B cell (primary cell): ENCODE results near the gene KIF16B. TPM values are rescaled to one million over a fixed set of nuclear protein-coding genes. Genes with fewer than 3 reads are reported as not detected.

Experiments
- ATAC-seq: fragments of 200-7000 bp; cut with Tn5 transposase; one replicate; pipeline ENCODE4 v1.10.0; 2021; ENCODE audit warnings: low read depth, mild to moderate bottlenecking, moderate number of reproducible peaks, moderate library complexity
- CTCF ChIA-PET: fragments of 350-600 bp; sonication (Branson Sonifier 250); formaldehyde crosslinking; loops from one replicate; lab custom pipeline; 2021; ENCODE audit warnings: antibody characterized with exemption, inconsistent platforms; lab: Charles Lee
- POLR2A ChIA-PET: fragments of 350-600 bp; sonication (Branson Sonifier 250); formaldehyde crosslinking; loops from one replicate; lab custom pipeline; 2021; ENCODE audit warnings: antibody characterized with exemption; lab: Charles Lee
- DNase-seq: peaks from one replicate; pipeline ENCODE4 v3.0.0; 2013
- H2AFZ ChIP-seq: 2 replicates; pipeline ENCODE4 v1.6.1; 2012; ENCODE audit warnings: mild to moderate bottlenecking, low read depth, low read length; ENCODE audit not compliant: insufficient read depth, poor library complexity, severe bottlenecking
- H3K27ac ChIP-seq, 2 donors: 1 replicate in 1 of 2; 2 replicates in 1 of 2; pipeline ENCODE4 v1.5.1; 2012 to 2013; ENCODE audit warnings: low read length in 2 of 2, mild to moderate bottlenecking in 2 of 2, moderate library complexity in 1 of 2
- H3K27me3 ChIP-seq, 4 experiments: fragments of 200-600 bp in 1 of 4; sonication (generic) in 1 of 4; replicated peaks in 1 of 4; 1 replicate in 2 of 4; 2 replicates in 2 of 4; pipeline versions ENCODE4 v1.6.1 to v1.7.0; 2013 to 2016; ENCODE audit warnings: low read length in 3 of 4, mild to moderate bottlenecking in 2 of 4, mixed read lengths in 1 of 4, moderate library complexity in 1 of 4; ENCODE audit not compliant: insufficient read depth in 4 of 4, control insufficient read depth in 3 of 4; ENCODE audit errors: control extremely low read depth in 1 of 4
- H3K36me3 ChIP-seq, 2 experiments: replicated peaks in 1 of 2; 1 replicate in 1 of 2; 2 replicates in 1 of 2; pipeline versions ENCODE4 v1.6.1 to v1.7.1; 2013; ENCODE audit warnings: low read length in 1 of 2; ENCODE audit not compliant: insufficient read depth in 2 of 2, control insufficient read depth in 1 of 2; ENCODE audit errors: control extremely low read depth in 1 of 2, extremely low read depth in 1 of 2
- H3K4me1 ChIP-seq, 2 donors: fragments of 200-600 bp in 1 of 2; sonication (generic) in 1 of 2; 1 replicate in 1 of 2; 2 replicates in 1 of 2; pipeline versions ENCODE4 v1.5.1 to v1.6.1; 2013 to 2017; ENCODE audit warnings: low read length in 2 of 2; ENCODE audit not compliant: control insufficient read depth in 2 of 2, insufficient read depth in 2 of 2
- H3K4me2 ChIP-seq: replicated peaks from 2 replicates; pipeline ENCODE3; 2012; ENCODE audit warnings: mild to moderate bottlenecking, low read depth, low read length; ENCODE audit not compliant: poor library complexity, severe bottlenecking
- H3K4me3 ChIP-seq, 5 experiments: fragments of 200-600 bp in 1 of 5; sonication (generic) in 1 of 5; 1 replicate in 3 of 5; 2 replicates in 2 of 5; pipeline versions ENCODE4 v1.5.1 to v1.7.0; 2011 to 2016; ENCODE audit warnings: low read length in 4 of 5, mild to moderate bottlenecking in 4 of 5, low read depth in 2 of 5, control low read depth in 1 of 5, moderate library complexity in 1 of 5; ENCODE audit not compliant: insufficient read depth in 1 of 5; ENCODE audit errors: control extremely low read depth in 1 of 5, extremely low read depth in 1 of 5
- H3K79me2 ChIP-seq: fragments of 200-600 bp; sonication (generic); one replicate; pipeline ENCODE4 v1.6.0; 2016; ENCODE audit warnings: low read length; ENCODE audit not compliant: control insufficient read depth, insufficient read depth
- H3K9ac ChIP-seq: fragments of 200-600 bp; sonication (generic); 2 replicates; pipeline ENCODE4 v1.6.1; 2017; ENCODE audit warnings: mild to moderate bottlenecking, low read length, moderate library complexity
- H3K9me3 ChIP-seq, 3 donors: one replicate each; pipeline versions ENCODE4 v1.6.1 to v1.7.1; 2013; ENCODE audit warnings: low read length in 2 of 3; ENCODE audit not compliant: control insufficient read depth in 2 of 3, insufficient read depth in 1 of 3; ENCODE audit errors: control extremely low read depth in 1 of 3
- H4K20me1 ChIP-seq: 2 replicates; pipeline ENCODE4 v1.6.0; 2012; ENCODE audit warnings: mild to moderate bottlenecking, low read length; ENCODE audit not compliant: insufficient read depth, control insufficient read depth, poor library complexity, severe bottlenecking
- H3K27ac Mint-ChIP-seq: one replicate; pipeline ENCODE4 v1.8.0; 2021; ENCODE audit warnings: mixed read lengths
- H3K27me3 Mint-ChIP-seq: one replicate; pipeline ENCODE4 v1.8.0; 2021; ENCODE audit warnings: mixed read lengths
- H3K4me1 Mint-ChIP-seq: one replicate; pipeline ENCODE4 v1.8.0; 2021; ENCODE audit warnings: mixed read lengths
- H3K4me3 Mint-ChIP-seq: one replicate; pipeline ENCODE4 v1.8.0; 2021; ENCODE audit warnings: mixed read lengths
- H3K9me3 Mint-ChIP-seq: one replicate; pipeline ENCODE4 v1.8.0; 2022; ENCODE audit warnings: mixed read lengths; ENCODE audit not compliant: insufficient read depth
- EZH2 ChIP-seq: IDR thresholded peaks from 2 replicates; pipeline ENCODE4 v1.6.1; 2012; ENCODE audit warnings: borderline replicate concordance, low read depth, mild to moderate bottlenecking, moderate library complexity, low read length; ENCODE audit not compliant: insufficient read depth, poor library complexity, severe bottlenecking
- WGBS: methylation state at CpG from one replicate; pipeline ENCODE4 v1.1.5; 2013; ENCODE audit warnings: missing lambda C conversion rate; ENCODE audit not compliant: insufficient coverage; 5-methylcytosine and 5-hydroxymethylcytosine counted together
- intact Hi-C: fragments of 100-400 bp; cut with micrococcal nuclease; formaldehyde crosslinking; loops from one replicate; pipeline ENCODE4 v1.10.0; 2022
- polyA plus RNA-seq: library from polyadenylated mRNA; depleted of rRNA; stranded (reverse); fragments of >200 nt; gene quantifications from 2 replicates; pipeline ENCODE4 v1.2.3, GENCODE V29; 2012
- total RNA-seq, 2 donors: library from RNA; stranded (reverse); fragments of 120-200 nt in 1 of 2; gene quantifications; 1 replicate in 1 of 2; 2 replicates in 1 of 2; pipeline versions ENCODE4 v1.2.3 to v1.2.4, GENCODE V29; 2013 to 2022
- TF ChIP-seq, protein P1 (sequence below): fragments of 200-600 bp; IDR thresholded peaks from one replicate; pipeline ENCODE4 v1.8.0; 2022; ENCODE audit warnings: antibody characterized with exemption, mild to moderate bottlenecking

The KIF16B gene
- total and polyA plus RNA-seq, 2 donors (not counting 1 experiment from before 2014, with no cell fraction given): 4.5 to 13.0 TPM

DNA sequence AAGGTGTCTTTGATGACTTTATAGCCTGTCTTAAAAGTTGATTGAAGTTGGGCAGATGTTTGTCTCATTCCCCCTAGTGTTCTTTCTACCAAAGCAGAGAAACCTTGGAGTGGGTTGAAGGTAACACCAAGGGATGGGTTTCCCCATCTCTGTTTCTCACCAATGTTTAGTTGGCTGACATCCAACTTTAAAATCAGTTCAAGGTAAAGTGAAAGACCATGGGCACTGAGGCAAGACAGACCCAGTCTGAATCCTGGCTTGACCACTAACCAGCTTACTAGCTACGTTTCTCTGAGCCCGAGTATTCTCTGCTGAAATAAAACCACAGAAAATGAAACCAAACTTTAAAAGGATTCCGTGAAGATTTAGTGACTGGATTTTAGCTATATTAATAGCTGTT is 258.9 kb downstream of the KIF16B start:
- DNase-seq (no peak), ATAC-seq (no peak)
- Mint-ChIP-seq H3K9me3 (no peaks in the 10 kb centered on the region), H3K4me1 (peaks cover 14% of the 10 kb centered on the region), H3K27me3 (no peaks in the 10 kb centered on the region), H3K4me3 (no peak overlapping the region), H3K27ac (no peak overlapping the region)
- Histone ChIP-seq H3K27me3 (no peaks in the 10 kb centered on the region), H4K20me1 (no peaks in the 10 kb centered on the region), H3K27ac (no peak overlapping the region), H3K4me2 (no peak overlapping the region), H3K4me3 (no peak overlapping the region), H3K9ac (no peak overlapping the region), H3K79me2 (no peaks in the 10 kb centered on the region), H3K4me1 (peaks cover 9 to 14% of the 10 kb centered on the region in 2 donors), H3K9me3 (no peaks in the 10 kb centered on the region), H3K36me3 (no peaks in the 10 kb centered on the region), H2AFZ (no peak overlapping the region)
- ChIA-PET CTCF (no interaction called here), POLR2A (no interaction called here)
- TF ChIP-seq, protein P1, sequence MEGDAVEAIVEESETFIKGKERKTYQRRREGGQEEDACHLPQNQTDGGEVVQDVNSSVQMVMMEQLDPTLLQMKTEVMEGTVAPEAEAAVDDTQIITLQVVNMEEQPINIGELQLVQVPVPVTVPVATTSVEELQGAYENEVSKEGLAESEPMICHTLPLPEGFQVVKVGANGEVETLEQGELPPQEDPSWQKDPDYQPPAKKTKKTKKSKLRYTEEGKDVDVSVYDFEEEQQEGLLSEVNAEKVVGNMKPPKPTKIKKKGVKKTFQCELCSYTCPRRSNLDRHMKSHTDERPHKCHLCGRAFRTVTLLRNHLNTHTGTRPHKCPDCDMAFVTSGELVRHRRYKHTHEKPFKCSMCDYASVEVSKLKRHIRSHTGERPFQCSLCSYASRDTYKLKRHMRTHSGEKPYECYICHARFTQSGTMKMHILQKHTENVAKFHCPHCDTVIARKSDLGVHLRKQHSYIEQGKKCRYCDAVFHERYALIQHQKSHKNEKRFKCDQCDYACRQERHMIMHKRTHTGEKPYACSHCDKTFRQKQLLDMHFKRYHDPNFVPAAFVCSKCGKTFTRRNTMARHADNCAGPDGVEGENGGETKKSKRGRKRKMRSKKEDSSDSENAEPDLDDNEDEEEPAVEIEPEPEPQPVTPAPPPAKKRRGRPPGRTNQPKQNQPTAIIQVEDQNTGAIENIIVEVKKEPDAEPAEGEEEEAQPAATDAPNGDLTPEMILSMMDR: no peak
- TF ChIP-seq EZH2: no peak
- intact Hi-C loops: no loop called here
- WGBS: no CpG with 5 or more reads among the region's 3 CpGs

DNA sequence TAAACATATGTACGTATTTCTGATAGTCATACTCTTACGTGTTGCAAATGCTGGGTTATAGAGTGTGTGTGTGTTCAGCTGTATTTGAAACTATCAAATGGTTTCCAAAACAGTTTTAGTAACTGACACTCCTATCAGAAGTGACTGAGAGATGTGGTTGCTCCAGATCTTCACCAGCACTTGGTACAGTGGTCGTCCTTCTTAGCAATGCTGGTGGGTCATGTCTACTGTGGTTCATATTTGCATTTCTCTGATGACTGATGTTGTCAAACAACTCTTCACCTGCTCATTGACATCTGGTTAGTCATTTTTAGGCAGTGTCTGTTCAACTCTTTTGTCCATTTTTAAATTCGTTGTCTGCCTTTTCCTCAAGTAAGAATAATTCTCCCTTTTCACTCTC is 259.3 kb downstream of the KIF16B start:
- Mint-ChIP-seq H3K9me3 (no peaks in the 10 kb centered on the region), H3K27ac (no peak overlapping the region), H3K27me3 (no peaks in the 10 kb centered on the region), H3K4me3 (no peak overlapping the region), H3K4me1 (peaks cover 14% of the 10 kb centered on the region)
- no peaks in the 10 kb centered on the region for H3K36me3 ChIP-seq
- no peak overlapping the region for H3K27ac ChIP-seq
- no peaks in the 10 kb centered on the region for H3K9me3 ChIP-seq
- no peaks in the 10 kb centered on the region for H4K20me1 ChIP-seq
- H3K4me1 ChIP-seq: peaks cover 9 to 14% of the 10 kb centered on the region in 2 donors
- no peak overlapping the region for H3K4me2 ChIP-seq
- H3K79me2 ChIP-seq: no peaks in the 10 kb centered on the region
- no peak overlapping the region for H3K9ac ChIP-seq
- no peak overlapping the region for H3K4me3 ChIP-seq
- CTCF ChIA-PET: no interaction called here
- H3K27me3 ChIP-seq: no peaks in the 10 kb centered on the region
- intact Hi-C loops: no loop called here
- H2AFZ ChIP-seq: no peak overlapping the region
- TF ChIP-seq, protein P1: no peak
- no peak for TF ChIP-seq EZH2
- DNase-seq (no peak), ATAC-seq (no peak)
- WGBS: 86% methylated on average over 1 of the region's 4 CpGs
- POLR2A ChIA-PET: no interaction called here
